ENCODE results near the gene PRKCH.

The PRKCH gene

GRCh38 chr14:61513986-61514830, 192.8 kb downstream of the PRKCH start:
- H3K27me3 ChIP-seq (ENCODE audit: low read length): no peaks in the 10 kb centered on the region
- no peak overlapping the region for H3K4me2 ChIP-seq (ENCODE audit: low read depth, low read length, poor library complexity, severe bottlenecking)
- no peak for TF ChIP-seq EZH2phosphoT487 (conservative IDR thresholded peaks at IDR 0.05; ENCODE audit: low read length)
- TF ChIP-seq CTCF (IDR thresholded peaks at IDR 0.05; ENCODE audit: insufficient read depth, low read length, poor library complexity, severe bottlenecking): no peak
- no peak overlapping the region for H3K9ac ChIP-seq (ENCODE audit: low read length)
- no peak overlapping the region for H3K27ac ChIP-seq (ENCODE audit: low read depth, low read length)
- H3K36me3 ChIP-seq (ENCODE audit: low read length): no peaks in the 10 kb centered on the region
- H3K4me3 ChIP-seq (ENCODE audit: insufficient read depth, low read length, poor library complexity, severe bottlenecking): no peak overlapping the region
- no peaks in the 10 kb centered on the region for H3K79me2 ChIP-seq (ENCODE audit: insufficient read depth, low read length)
- no peaks in the 10 kb centered on the region for H4K20me1 ChIP-seq (ENCODE audit: low read depth, low read length)
- H2AFZ ChIP-seq (ENCODE audit: low read depth, low read length, severe bottlenecking): no peak overlapping the region
- no peaks in the 10 kb centered on the region for H3K9me3 ChIP-seq (ENCODE audit: insufficient read depth, low read length)
- no peaks in the 10 kb centered on the region for H3F3A ChIP-seq (ENCODE audit: insufficient read depth)
- no peaks in the 10 kb centered on the region for H3K9me2 ChIP-seq (replicated peaks; ENCODE audit: insufficient read depth, low read length)

- Histone ChIP-seq H3K4me3 (ENCODE audit: insufficient read depth, low read length, poor library complexity, severe bottlenecking) (no peak overlapping the region), H3K27me3 (ENCODE audit: low read length) (no peaks in the 10 kb centered on the region), H3K27ac (ENCODE audit: low read depth, low read length) (no peak overlapping the region), H3K9me2 (replicated peaks; ENCODE audit: insufficient read depth, low read length) (no peaks in the 10 kb centered on the region), H3K9ac (ENCODE audit: low read length) (no peak overlapping the region), H3K4me2 (ENCODE audit: low read depth, low read length, poor library complexity, severe bottlenecking) (no peak overlapping the region), H3K36me3 (ENCODE audit: low read length) (no peaks in the 10 kb centered on the region), H3K79me2 (ENCODE audit: insufficient read depth, low read length) (no peaks in the 10 kb centered on the region), H2AFZ (ENCODE audit: low read depth, low read length, severe bottlenecking) (no peak overlapping the region), H4K20me1 (ENCODE audit: low read depth, low read length) (no peaks in the 10 kb centered on the region), H3K9me3 (ENCODE audit: insufficient read depth, low read length) (no peaks in the 10 kb centered on the region), H3F3A (ENCODE audit: insufficient read depth) (no peaks in the 10 kb centered on the region)
- TF ChIP-seq CTCF (IDR thresholded peaks at IDR 0.05; ENCODE audit: insufficient read depth, low read length, poor library complexity, severe bottlenecking) (no peak), EZH2phosphoT487 (conservative IDR thresholded peaks at IDR 0.05; ENCODE audit: low read length) (no peak)
Measured at GRCh38 chr14:61514927-61515326, 193.5 kb downstream of the PRKCH start.

- Histone ChIP-seq H3K27ac (ENCODE audit: low read depth, low read length) (no peak overlapping the region), H2AFZ (ENCODE audit: low read depth, low read length, severe bottlenecking) (no peak overlapping the region), H3F3A (ENCODE audit: insufficient read depth) (no peaks in the 10 kb centered on the region), H3K4me3 (ENCODE audit: insufficient read depth, low read length, poor library complexity, severe bottlenecking) (no peak overlapping the region), H3K9me2 (replicated peaks; ENCODE audit: insufficient read depth, low read length) (no peaks in the 10 kb centered on the region), H3K79me2 (ENCODE audit: insufficient read depth, low read length) (no peaks in the 10 kb centered on the region), H3K4me2 (ENCODE audit: low read depth, low read length, poor library complexity, severe bottlenecking) (no peak overlapping the region), H3K9ac (ENCODE audit: low read length) (no peak overlapping the region), H4K20me1 (ENCODE audit: low read depth, low read length) (no peaks in the 10 kb centered on the region), H3K9me3 (ENCODE audit: insufficient read depth, low read length) (no peaks in the 10 kb centered on the region), H3K36me3 (ENCODE audit: low read length) (no peaks in the 10 kb centered on the region), H3K27me3 (ENCODE audit: low read length) (no peaks in the 10 kb centered on the region)
- TF ChIP-seq EZH2phosphoT487 (conservative IDR thresholded peaks at IDR 0.05; ENCODE audit: low read length) (no peak), CTCF (IDR thresholded peaks at IDR 0.05; ENCODE audit: insufficient read depth, low read length, poor library complexity, severe bottlenecking) (no peak)
Measured at GRCh38 chr14:61515436-61516117, 194.2 kb downstream of the PRKCH start.

All from SU-DHL-6 (cell line).